OCI-LY3 (cell line): ENCODE data around the gene LRP2.

Experiments
- CTCF ChIP-seq: fragments of 200-600, 300-600 bp; sonication (generic); IDR thresholded peaks from 2 replicates; pipeline ENCODE4 v1.5.1; 2014; ENCODE audit warnings: antibody characterized with exemption, low read length, low read depth
- EZH2phosphoT487 ChIP-seq: fragments of 200-600 bp; shearing (Covaris generic); IDR thresholded peaks from 2 replicates; pipeline ENCODE4 v1.6.1; 2018; ENCODE audit warnings: antibody characterized with exemption, mixed run types, low read depth

- TF ChIP-seq CTCF = no peak
- TF ChIP-seq EZH2phosphoT487 = no peak
These were observed 132.1 kb downstream of the LRP2 start for GRCh38 chr2:169230204-169230603.
